HG02623 (cell line): Measurements from ENCODE around the gene VAV1.
"Not testable (repeated sequence)": the region's sequence is repeated elsewhere in the genome, so short reads cannot be mapped to it uniquely, and the experiment has no call there.

Experiments used
- ATAC-seq: cut with Tn5 transposase; IDR thresholded peaks from one replicate; pipeline ENCODE4 v1.9.1; 2021; ENCODE audit warnings: moderate library complexity; ENCODE audit not compliant: unreplicated experiment

VAV1 gene

GRCh38 chr19:6779206-6779605, 6.7 kb downstream of the VAV1 start:
- no peak for ATAC-seq

DNA sequence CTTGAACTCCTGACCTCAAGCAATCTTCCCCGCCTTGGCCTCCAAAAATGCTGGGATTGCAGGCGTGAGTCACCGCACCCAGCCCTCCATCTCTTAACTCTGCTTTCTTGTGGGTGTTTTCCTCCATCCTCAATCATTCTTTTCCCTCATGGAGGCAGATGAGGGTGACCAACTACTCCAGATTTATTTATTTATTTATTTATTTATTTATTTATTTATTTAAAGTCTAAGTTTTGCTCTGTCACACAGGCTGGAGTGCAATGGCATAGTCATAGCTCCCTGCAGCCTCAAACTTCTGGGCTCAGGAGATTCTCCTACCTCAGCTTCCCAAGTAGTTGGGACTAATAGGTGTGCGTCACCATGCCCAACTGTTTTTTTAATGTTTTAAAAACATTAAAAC, 14.9 kb downstream of the VAV1 start:
- ATAC-seq = no peak

DNA sequence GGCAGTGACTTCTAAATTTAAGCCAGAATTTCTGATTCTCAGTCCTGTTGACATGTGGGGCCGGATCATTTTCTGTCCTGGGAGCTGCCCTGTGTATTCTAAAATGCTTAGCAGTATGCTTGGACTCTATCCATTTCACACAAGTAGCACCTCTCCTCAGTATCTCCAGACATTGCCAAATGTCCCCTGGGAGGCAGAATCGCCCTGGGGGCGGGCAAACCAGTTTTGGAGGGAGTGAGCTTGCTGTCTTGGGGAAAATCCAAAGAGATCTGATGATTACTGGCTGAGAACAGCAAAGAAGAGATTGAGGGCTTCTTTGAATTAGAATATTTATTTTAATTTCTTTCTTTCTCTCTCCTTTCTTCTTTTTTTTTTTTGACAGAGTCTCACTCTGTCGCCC, 16.4 kb downstream of the VAV1 start:
- ATAC-seq = no peak

DNA sequence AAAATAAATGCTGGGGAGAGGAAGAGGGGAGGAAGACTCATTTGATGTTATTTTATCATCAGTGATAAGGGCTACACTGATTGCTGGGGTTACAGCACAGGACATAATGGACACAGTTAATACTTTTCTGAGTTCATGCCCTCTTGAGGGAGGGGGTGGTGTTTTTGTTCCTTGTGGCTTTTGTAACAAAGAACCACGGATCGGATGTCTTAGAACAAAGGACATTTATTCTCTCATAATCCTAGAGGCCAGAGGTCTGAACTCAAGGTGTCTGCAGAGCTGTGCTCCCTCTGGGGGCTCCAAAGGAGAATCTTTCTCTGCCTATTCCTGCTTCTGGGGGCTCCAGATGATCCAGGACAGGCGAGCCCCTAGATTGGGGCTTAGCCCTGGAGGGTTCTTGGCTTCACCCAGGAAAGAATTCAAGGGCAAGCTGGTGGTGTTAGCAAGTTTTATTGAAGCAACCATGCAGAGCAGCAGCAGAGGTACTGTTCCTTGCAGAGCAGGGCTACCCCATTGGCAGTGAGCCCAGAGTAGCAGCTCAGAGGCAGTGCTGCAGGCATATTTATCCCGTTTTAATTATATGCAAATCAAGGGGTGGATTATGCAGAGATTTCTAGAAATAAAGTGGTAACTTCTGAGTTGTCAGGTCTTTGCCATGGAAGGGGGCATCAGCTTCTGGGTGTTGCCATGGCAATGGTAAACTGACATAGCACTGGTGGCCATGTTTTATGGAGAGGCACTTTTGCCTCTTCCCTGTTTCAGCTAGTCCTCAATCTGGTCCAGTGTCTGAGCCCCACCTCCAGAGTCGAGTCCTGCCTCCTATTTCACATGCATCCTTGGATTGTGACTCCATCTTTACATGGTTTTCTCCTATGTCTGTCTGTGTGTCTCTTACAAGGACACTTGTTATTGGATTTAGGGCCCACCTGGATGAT, 18.0 kb downstream of the VAV1 start:
- ATAC-seq = no peak

DNA sequence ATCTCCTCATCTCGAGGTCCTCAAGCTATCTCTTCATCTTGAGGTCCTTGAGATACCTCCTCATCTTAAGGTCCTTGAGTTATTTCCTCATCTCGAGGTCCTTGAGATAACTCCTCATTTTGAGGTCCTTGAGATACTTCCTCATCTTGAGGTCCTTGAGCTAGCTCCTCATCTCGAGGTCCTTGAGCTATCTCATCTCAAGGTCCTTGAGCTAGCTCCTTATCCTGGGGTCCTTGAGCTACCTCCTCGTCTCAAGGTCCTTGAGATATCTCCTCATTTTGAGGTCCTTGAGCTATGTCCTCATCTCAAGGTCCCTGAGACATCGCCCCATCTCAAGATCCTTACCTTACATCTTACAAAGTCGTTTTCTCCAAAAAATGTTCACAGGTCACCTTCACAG, 18.7 kb downstream of the VAV1 start:
- ATAC-seq = no peak

- no peak for ATAC-seq
Measured at GRCh38 chr19:6793411-6793810, 20.9 kb downstream of the VAV1 start.

DNA sequence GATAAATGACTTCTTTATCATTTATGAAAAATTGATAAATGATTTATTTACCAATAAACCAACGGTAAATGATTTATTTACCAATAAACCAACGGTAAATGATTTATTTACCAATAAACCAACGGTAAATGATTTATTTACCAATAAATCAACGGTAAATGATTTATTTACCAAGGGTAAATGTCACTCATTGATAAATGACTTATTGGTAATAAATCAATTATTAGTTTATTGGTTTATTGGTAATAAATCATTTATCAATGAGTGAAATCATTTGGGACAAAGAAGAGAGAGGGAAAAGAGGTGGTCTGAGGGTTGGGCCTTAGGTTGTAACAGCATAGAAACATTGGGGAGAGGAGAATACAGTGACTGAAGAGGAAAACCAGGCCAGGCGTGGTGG, 21.5 kb downstream of the VAV1 start:
- ATAC-seq = no peak

DNA sequence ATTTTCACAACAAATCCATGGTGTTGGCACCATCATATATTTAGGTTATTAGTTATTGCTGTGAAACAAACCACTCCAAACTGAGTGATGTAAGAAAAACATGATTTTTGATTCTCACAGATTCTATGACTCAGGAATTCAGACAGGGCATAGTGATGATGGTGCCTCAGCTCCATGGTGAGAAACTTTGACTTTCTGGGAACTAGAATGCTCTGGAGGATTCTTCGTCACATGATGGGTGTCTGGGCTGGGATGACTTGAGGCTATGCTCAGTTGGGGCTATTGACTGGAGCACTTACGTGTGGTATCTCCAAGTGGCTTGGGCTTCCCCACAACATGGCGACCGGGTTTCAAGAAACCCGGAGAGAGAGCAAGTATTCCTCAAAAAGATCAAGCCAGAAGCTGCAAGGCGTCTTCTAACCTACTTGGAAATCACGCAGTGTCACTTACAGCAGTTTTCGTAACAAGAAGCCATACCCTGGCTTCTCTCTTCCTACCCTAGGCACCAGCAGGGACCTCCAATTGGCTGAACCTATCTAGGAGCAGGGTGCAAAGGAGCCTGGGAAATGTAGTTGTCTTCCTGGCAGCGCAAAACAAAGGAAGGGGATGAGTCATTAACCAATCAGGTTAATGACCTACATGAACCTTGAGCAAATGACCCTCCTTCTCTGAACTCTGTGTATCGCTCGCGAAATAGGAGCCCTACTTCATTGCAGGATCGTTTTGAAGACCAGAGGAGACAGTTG, 22.4 kb downstream of the VAV1 start:
- ATAC-seq = no peak

GRCh38 chr19:6796278-6796677, 23.8 kb downstream of the VAV1 start:
- ATAC-seq = no peak

GRCh38 chr19:6797646-6798045, 25.1 kb downstream of the VAV1 start:
- no peak for ATAC-seq

- ATAC-seq = not testable (repeated sequence)
Measured at GRCh38 chr19:6800160-6800790, 27.8 kb downstream of the VAV1 start.

- peak; percentile 28 for ATAC-seq
Measured at GRCh38 chr19:6800991-6801484, 28.5 kb downstream of the VAV1 start.

GRCh38 chr19:6801485-6802086, 29.1 kb downstream of the VAV1 start:
- ATAC-seq = peak; percentile 49

GRCh38 chr19:6802336-6803035, 30.0 kb downstream of the VAV1 start:
- ATAC-seq = no peak

GRCh38 chr19:6803036-6803404, 30.5 kb downstream of the VAV1 start:
- no peak for ATAC-seq

- ATAC-seq = no peak
Measured at GRCh38 chr19:6806488-6806887, 34.0 kb downstream of the VAV1 start.

DNA sequence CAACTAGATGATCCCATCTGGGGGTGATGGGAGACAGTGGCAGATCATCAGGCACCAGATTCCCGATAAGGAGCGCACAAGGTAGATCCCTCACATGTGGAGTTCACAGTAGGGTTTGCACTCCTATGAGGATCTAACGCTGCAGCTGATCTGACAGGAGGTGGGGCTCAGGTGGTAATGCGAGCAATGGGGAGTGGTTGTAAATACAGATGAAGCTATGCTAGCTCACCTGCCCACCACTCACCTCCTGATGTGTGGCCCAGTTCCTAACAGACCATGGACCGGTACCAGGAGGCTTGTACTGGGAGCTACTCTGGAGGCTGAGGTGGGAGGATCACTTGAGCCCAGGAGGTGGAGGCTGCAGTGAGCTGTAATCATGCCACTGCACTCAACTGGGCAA, 34.8 kb downstream of the VAV1 start:
- no peak for ATAC-seq

- no peak for ATAC-seq
Measured at GRCh38 chr19:6808494-6808893, 36.0 kb downstream of the VAV1 start.

- no peak for ATAC-seq
Measured at GRCh38 chr19:6809262-6809661, 36.8 kb downstream of the VAV1 start.

GRCh38 chr19:6811378-6811777, 38.9 kb downstream of the VAV1 start:
- no peak for ATAC-seq

GRCh38 chr19:6811906-6812305, 39.4 kb downstream of the VAV1 start:
- ATAC-seq = no peak
